Gastrocnemius medialis (tissue), 4 donors: ENCODE results near the gene TDRD5.

Experiments
- POLR2A ChIP-seq, 2 donors: fragments of 450-650 bp; IDR thresholded peaks; one replicate each; pipeline ENCODE4 v1.6.1; 2017; ENCODE audit warnings: antibody characterized with exemption in 2 of 2, mild to moderate bottlenecking in 2 of 2, moderate library complexity in 2 of 2
- TF ChIP-seq, protein P1 (sequence below), 5 experiments: fragments of 450-650 bp in 3 of 5; fragments of 200-600 bp in 2 of 5; sonication (generic) in 2 of 5; IDR thresholded peaks in 4 of 5; conservative IDR thresholded peaks in 1 of 5; 1 replicate in 4 of 5; 2 replicates in 1 of 5; pipeline ENCODE4 v1.5.1; 2016 to 2019; ENCODE audit warnings: antibody characterized with exemption in 5 of 5, mild to moderate bottlenecking in 3 of 5, moderate library complexity in 3 of 5

DNA sequence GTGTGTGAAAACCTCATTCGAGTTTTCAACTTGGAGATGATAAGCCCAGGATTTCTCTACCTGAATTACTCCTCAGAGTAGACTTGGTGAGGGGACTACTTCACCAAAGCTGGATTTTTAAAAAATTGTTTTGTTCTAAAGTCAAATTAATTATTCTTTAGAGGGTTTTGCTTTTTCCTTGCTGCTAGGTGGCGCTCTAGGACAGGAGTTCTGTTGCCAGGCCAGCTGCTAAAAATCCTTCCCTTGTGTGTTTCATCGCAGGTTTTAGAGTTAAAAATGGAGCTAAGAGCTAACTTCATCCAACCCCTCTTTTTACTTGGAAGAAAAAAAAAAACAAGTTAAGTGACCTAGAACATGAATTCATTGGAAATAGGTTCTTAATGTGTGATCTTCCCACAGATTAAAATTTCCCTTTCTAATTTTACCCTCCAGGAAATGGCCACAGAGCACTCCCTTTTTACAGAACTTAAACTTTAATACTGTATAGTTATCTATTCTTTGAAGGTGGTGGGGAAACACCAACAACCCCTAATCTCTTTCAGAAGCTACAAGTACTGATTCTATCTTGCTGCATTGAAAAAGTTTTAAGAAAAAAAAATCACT, 114.8 kb downstream of the TDRD5 start:
- TF ChIP-seq, protein P1, sequence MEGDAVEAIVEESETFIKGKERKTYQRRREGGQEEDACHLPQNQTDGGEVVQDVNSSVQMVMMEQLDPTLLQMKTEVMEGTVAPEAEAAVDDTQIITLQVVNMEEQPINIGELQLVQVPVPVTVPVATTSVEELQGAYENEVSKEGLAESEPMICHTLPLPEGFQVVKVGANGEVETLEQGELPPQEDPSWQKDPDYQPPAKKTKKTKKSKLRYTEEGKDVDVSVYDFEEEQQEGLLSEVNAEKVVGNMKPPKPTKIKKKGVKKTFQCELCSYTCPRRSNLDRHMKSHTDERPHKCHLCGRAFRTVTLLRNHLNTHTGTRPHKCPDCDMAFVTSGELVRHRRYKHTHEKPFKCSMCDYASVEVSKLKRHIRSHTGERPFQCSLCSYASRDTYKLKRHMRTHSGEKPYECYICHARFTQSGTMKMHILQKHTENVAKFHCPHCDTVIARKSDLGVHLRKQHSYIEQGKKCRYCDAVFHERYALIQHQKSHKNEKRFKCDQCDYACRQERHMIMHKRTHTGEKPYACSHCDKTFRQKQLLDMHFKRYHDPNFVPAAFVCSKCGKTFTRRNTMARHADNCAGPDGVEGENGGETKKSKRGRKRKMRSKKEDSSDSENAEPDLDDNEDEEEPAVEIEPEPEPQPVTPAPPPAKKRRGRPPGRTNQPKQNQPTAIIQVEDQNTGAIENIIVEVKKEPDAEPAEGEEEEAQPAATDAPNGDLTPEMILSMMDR (IDR thresholded peaks at IDR 0.05 in 4 of 5, conservative IDR thresholded peaks at IDR 0.05 in 1 of 5): peak; percentile 47 to 73 (median 60)
- no peak for TF ChIP-seq POLR2A (IDR thresholded peaks at IDR 0.05)
